22Rv1 (cell line): Measurements from ENCODE around the gene COG5.

Experiments used
- CTCF ChIP-seq: fragments of 450-650 bp; IDR thresholded peaks from 2 replicates; pipeline ENCODE4 v1.5.1; 2017; ENCODE audit warnings: mild to moderate bottlenecking
- ZFX ChIP-seq: fragments of 450-650 bp; IDR thresholded peaks from 2 replicates; pipeline ENCODE4 v1.6.1; 2017; ENCODE audit warnings: antibody characterized with exemption, borderline replicate concordance

- no peak for TF ChIP-seq CTCF
- TF ChIP-seq ZFX: no peak
Observed at GRCh38 chr7:107396081-107396480, 167.6 kb downstream of the COG5 start.
